Right lobe of liver (tissue), 4 donors: Measurements from ENCODE around the gene TRAPPC12.

Source experiments
- CTCF ChIP-seq, 4 donors: fragments of 200-600 bp in 3 of 4; fragments of 450-650 bp in 1 of 4; IDR thresholded peaks; one replicate each; pipeline versions ENCODE4 v1.5.1 to v1.8.0; 2016 to 2022; ENCODE audit warnings: antibody characterized with exemption in 4 of 4, mild to moderate bottlenecking in 2 of 4
- POLR2A ChIP-seq: fragments of 450-650 bp; IDR thresholded peaks from one replicate; pipeline ENCODE4 v1.6.1; 2017; ENCODE audit warnings: antibody characterized with exemption, mild to moderate bottlenecking
- donor health status: DM: no; HTN: no; CAD: no.
- donor health status: DM: no; HTN: no; CAD: no.
- donor health status: DM: no; HTN: yes; CAD: no.

- no peak for TF ChIP-seq CTCF (IDR thresholded peaks at IDR 0.05)
- TF ChIP-seq POLR2A, result no peak
Observed at GRCh38 chr2:3426615-3427014, 47.1 kb downstream of the TRAPPC12 start.
